ENCODE results near the gene ECI2.

Gene ECI2
- 18.4 to 23.2 reads per million in 2 donors for total RNA-seq

DNA sequence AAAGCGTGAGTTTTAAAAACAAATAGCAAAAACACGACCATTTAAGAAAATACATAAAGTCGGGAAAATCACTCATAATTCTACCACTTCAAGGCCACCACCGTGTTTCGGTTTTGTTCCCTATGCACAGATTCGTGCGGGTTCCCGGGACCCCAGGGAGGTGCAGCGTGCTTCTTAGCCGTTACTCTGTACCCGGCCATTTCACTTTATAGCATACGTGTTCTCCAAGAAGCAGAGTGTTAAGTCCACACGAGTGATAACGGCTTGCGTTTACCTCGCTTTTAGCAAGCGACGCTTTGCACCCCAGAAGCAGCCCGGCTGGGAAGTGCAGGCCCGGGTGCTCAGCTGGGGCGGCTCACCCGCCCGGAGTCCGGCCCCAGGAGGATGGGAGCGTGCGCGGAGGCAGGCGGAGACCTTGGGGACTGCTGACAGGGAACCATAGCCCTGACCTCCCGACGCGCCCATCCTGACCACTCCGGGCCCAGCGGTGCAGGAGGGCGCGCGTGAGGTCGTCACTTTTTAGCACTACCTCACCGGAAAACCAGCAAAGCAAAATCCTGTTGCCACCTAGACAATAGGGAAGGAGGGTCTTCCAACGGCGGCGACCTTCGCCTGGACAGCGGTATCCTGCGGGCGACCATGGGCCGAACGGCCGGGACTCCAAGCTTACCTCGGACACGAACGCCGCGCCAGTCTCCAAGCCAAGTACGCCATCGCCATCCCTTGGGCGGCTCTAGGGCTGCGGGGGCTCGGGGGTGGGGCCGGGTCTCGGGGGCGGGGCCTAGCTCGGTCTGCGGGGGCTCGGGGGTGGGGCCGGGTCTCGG, at the start of gene ECI2:
TSS of gene ECI2 (minus strand) at position 735 of the 824 bp plus-strand sequence. CDS start at position 720, 15 bp downstream.
- peak in 3 of 5 experiments; percentile 15 to 78 (median 25) for DNase-seq

GRCh38 chr6:4180652-4181255, 45.4 kb upstream of the ECI2 start:
- no peak for DNase-seq

GRCh38 chr6:4179960-4180651, 44.7 kb upstream of the ECI2 start:
- DNase-seq = no peak

DNA sequence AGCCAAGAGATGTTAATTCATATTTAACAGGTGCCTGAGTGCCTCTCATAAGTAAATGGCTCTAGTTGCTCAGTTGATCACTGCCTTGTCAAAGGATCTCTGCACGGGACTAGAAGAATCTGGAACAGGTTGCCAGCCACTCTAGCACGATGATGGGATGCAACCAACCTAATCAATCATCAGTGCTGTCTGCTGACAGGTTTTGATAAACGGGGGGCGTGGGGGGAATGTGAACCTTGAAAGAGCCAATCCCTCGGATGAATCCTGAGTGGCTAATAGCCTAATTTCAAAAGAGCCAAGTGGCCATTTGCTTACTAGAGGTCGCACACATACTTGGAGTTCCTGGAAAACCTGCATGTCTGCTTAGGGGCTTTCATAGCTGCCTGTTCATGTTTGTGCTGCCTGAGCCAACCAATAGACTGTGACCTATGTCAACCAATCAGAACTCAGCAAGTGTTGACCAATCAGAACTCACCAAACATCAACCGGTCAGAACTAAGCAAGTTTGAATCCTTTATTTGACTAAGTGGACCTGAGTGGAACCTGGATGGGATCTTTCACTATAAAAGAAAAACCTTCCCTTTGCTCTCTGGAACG, 43.5 kb upstream of the ECI2 start:
- no peak for DNase-seq

DNA sequence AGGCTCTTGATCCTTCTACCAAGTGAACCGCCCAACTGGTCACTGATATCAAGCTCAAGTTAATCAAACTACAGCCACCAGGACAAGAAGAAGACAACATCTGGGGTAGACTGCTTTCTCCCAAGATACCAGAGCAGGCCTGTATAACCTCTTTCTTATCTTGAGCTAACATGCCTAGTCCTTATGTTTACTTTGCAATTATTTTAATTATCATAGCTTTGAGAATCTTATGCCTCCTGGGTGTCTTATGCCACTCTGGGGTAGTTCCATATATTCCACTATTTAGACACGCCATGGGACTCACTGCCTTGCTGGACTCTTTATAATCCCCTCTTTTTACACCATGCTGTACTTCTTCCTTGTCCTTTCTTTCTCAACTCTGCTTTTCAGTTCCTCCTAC, 41.5 kb upstream of the ECI2 start:
- DNase-seq = no peak

- DNase-seq = no peak
Observed at GRCh38 chr6:4174042-4174441, 38.7 kb upstream of the ECI2 start.

DNA sequence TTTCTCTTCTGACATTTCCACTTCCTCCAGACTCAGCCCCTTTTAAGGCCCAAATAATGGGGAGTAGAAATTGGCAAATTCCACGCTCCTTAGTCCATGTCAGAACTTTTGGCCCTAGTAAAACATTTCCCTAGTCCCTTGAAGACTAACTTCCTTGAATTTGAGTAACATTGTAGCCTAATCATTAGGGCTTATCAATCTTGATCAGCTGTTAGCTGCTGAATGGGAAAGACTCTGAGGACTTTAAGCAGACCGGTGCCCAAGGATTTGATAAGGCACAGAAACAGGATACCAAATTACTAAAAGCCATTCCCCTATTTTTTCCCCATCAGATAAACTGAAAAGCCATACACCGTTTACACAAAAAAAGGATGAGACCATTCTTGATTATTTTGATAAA, 37.0 kb upstream of the ECI2 start:
- no peak for DNase-seq

GRCh38 chr6:4170297-4170696, 34.9 kb upstream of the ECI2 start:
- DNase-seq = no peak

GRCh38 chr6:4169028-4169789, 33.8 kb upstream of the ECI2 start:
- DNase-seq = no peak

GRCh38 chr6:4167833-4168232, 32.5 kb upstream of the ECI2 start:
- no peak for DNase-seq

GRCh38 chr6:4167123-4167522, 31.7 kb upstream of the ECI2 start:
- no peak for DNase-seq

GRCh38 chr6:4164456-4164855, 29.1 kb upstream of the ECI2 start:
- no peak for DNase-seq

DNA sequence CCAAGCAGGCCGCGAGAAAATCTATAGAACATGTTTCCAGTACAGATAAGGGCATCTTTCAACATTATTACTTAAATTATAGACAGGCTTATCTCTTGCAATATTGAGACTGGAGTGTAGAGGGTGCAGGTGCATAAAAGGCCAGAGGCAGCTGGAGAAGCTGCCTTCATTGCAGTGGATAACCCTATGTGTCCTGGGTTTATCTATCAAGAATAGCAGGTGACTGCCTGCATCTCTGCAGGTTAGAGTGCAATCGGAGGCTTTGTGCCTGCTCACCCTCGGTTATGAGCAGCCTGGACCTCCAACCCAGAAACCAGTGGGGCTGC, 28.7 kb upstream of the ECI2 start:
- DNase-seq = no peak

- no peak for DNase-seq
Observed at GRCh38 chr6:4163408-4164116, 28.2 kb upstream of the ECI2 start.

DNA sequence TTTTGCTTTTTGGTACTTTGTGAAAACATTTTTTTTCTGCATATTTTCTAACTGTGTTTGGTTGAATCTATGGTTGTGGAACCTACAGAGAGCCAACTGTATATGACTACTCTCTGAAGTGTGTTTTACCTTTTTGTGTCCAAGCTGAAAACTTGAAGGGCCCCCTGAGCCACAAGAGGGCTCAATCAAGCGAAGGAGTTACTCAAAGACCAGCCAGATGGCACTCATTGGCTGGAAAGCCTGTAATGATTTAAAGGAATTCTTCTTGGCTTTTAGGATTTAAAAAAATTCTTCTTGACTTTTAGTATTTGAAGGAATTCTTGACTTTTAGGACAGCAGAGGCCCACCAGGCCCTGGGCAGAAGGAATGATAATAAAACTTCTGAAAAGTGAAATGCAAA, 27.0 kb upstream of the ECI2 start:
- DNase-seq = no peak

DNA sequence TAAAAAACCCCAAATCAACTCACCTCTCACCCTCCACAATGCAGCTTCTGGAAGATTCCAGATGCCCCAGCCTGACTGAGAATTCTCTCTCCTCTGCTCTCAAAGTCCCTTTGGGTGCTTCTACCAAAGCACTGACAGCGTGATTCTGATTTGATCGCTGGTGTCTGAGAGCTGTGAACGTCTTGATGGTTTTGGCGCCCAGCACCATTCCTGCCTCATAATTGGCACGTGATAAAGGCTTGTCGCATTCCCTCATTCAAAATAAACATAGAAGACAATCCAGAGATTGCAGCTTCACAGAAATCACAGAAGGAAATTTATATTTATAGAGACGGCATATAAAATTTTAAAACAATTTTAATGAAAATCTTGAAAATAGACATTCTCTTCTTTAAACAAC, 24.1 kb upstream of the ECI2 start:
- no peak for DNase-seq

DNA sequence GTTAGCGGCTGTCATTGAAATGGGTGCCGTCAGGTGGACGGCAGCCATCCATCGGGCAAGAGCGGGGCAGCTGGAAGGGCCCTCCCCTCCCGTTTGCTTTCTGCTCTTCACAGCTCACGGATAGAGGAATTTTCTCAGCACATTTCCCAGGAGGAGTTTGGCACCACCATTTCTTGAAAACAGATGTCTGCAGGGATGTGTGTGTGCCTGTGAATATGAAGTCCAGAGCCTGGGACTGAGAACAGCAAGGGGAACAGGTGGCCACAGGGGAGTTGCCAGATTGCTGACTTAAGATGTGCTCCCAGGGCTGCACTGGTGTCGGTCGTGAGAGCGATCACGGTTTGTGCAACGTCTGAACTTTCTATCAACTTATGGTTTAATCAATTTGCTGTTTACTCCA, 22.1 kb upstream of the ECI2 start:
- DNase-seq = no peak

DNA sequence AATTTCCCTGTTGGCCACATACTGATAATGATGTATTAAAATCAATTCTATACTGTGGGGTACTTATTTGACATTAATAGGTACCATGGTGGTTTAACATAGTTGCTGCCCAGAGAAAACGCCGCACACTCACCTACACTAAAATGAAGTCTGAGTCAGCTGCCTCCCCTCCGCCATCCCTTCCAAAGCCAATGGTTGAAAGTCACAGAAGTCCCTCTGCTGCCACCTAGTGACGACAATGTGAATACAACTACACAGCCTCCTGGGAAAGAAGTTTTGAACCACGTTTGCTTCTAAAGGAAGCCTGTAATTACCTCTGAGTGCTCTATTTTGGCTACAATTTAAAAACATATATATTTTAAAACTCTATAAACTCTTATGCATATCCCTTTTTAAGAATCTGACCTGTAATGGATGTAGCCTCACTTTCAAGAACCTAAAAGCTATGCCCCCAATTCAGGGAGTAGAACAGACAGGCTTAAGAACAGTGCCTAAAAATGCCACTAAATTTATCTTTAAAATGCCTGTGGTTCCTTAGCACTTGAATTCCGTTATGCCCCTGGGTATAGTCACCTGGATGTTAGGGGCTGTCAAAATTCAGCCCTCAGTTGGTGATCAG, 20.6 kb upstream of the ECI2 start:
- peak in 4 of 5 experiments; percentile 50 to 86 (median 60) for DNase-seq

- peak in 1 of 5 experiments; percentile 63 for DNase-seq
Observed at GRCh38 chr6:4153514-4153985, 18.2 kb upstream of the ECI2 start.

DNA sequence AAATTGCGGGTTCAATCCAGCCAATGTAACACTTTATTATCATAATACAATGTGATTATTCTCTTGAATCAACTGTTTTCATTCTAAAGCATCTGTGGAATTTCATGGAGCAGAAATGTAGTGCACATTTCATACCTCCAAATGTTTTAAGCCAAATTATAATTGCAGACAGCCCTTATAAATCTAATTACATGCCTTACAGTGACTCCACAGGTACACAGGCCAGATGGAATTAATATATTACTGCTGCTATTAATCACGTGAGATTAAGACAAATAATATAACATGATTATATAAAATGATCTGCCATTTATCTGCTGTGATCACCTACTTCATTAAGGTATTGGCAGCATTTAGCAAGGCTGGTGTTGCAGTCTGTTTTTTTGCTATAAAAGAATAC, 9.7 kb upstream of the ECI2 start:
- DNase-seq = no peak

GRCh38 chr6:4139272-4139671, 3.9 kb upstream of the ECI2 start:
- no peak for DNase-seq
